Frontal cortex (tissue), 4 donors: ENCODE data around the gene KIAA0319L. TPM values are rescaled to one million over a fixed set of nuclear protein-coding genes. Genes with fewer than 3 reads are reported as not detected.

Source experiments
- DNase-seq, 2 donors: peaks; one replicate each; pipeline ENCODE4 v3.0.0; 2012; ENCODE audit warnings: low spot score in 2 of 2
- FAIRE-seq: peaks from 2 replicates; lab custom pipeline; 2012; peaks lifted over from hg19 to GRCh38; lab: Jason Lieb, UNC
- total RNA-seq: library from RNA; depleted of rRNA; stranded (reverse); fragments of >200 nt; gene quantifications from one replicate; pipeline ENCODE4 v1.2.3, GENCODE V29; 2014
- donor health status: control.
- donor health status: control.
- donor health status: control.

KIAA0319L gene
- total RNA-seq, 1 donor from 2014 or later: 34.2 TPM

GRCh38 chr1:35428360-35428759, 128.8 kb downstream of the KIAA0319L start:
- FAIRE-seq (no peak), DNase-seq (no peak)

GRCh38 chr1:35426097-35426586, 131.1 kb downstream of the KIAA0319L start:
- FAIRE-seq: no peak
- no peak for DNase-seq

GRCh38 chr1:35408925-35409324, 148.3 kb downstream of the KIAA0319L start:
- FAIRE-seq: no peak
- no peak for DNase-seq

GRCh38 chr1:35407743-35408142, 149.5 kb downstream of the KIAA0319L start:
- DNase-seq: no peak
- no peak for FAIRE-seq

DNA sequence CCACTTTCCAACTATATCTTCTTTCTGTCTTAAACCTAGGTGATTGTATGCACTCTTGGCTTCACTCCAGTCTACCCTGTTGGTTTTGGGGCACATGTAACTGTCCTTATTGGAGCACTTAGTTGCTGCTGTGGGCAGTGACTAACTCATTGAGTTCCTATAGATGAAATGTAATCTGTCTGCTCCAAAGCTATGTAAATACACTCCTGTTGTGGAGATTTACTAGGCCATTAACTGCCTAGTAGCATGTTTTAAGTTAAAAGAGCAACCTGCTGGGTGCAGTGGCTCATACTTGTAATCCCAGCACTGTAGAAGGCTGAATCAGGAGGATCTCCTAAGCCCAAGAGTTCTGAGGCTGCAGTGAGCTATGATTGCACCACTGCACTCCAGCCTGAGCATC, 151.1 kb downstream of the KIAA0319L start:
- DNase-seq (no peak), FAIRE-seq (no peak)

- FAIRE-seq (no peak), DNase-seq (no peak)
These were observed 156.2 kb downstream of the KIAA0319L start for GRCh38 chr1:35401049-35401448.

DNA sequence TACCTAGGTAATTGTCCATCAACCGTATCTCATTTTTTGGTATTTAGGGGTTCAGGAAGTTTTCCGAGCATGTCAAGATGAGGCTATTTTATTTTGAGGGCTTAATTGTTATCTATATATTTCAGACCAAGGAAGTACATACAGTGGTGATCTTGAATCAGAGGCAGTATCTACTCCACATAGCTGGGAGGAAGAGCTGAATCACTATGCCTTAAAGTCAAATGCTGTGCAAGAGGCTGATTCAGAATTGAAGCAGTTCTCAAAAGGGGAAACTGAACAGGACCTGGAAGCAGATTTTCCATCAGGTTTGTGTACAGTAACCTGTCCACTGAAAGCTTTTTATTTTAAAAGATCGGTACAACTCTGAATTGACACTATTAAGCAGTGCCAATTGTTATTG, 158.5 kb downstream of the KIAA0319L start:
- no peak for DNase-seq
- FAIRE-seq: no peak

DNA sequence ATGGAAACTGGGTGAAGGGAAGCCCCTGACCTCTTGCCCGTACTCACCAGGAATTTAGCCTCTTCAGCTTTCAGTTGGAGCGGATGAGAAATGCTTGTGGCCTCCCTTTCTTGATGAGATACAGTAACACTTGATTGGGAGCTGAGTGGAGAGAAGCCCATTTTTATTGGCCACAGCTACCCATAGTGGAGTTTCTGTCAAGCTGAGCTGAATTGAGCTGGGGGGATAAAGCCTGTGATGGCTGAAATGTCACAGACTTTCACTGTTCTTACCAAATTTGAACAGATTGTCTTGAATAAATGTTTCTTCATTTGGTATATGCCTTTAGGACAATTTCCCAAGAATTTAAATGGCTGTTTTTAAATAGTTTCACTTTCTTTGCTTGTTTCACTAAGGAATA, 162.8 kb downstream of the KIAA0319L start:
- no peak for FAIRE-seq
- DNase-seq: no peak

DNA sequence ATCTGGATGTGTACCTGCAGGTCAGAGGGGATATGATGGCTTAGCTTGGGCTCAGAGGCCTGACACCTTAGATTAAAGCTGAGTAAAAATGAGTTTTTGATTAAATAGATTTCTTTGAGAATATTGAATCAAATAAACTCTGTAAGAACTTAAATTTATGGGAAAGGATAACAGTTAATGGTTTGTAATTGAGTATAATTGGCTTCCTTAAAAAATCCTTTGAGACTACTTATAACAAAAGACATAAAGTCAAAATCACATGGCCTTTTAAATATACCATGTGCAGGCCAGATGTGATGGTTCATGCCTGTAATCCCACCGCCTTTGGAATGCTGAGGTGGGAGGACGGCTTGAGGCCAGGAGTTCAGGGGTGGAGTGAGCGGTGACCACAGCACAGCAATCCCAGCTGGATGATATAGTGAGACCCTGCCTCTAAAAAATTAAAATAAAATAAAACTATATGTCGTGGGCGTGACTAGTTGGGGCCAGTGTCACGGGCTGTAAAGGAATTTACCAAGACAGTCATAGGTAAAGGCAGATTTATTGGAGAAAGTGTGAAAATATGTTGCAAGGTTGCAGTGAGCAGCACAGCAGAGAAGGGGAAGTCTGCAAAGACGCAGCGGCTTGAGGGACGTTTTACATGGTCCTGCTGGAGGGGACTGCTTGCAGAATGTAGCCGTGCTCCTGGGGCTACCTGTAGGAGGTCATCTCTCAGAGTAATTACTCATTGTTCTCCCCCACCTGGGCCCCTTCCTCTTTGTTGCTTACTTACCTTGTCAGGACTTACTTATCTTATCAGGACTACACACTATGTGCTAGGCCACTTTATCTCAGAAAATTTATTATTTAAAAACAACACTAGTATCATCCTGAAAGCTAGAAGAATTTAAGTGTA, 166.4 kb downstream of the KIAA0319L start:
- FAIRE-seq: no peak
- no peak for DNase-seq

GRCh38 chr1:35386959-35387358, 170.2 kb downstream of the KIAA0319L start:
- no peak for FAIRE-seq
- DNase-seq: no peak

DNA sequence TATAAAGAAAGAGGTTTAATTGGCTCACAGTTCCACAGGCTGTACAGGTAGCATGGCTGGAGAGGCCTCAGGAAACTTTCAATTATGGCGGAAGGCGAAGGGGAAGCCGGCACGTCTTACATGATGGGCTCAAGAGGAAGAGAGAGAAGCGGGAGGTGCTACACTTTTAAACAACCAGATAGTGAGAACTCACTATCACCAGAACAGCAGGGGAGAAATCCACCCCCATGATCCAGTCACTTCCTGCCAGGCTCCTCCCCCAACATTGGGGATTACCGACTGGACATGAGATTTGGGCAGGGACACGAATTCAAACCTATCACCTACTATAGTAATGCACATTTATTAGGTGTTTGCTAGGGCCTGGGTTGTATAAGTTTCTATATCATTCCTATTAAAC, 170.9 kb downstream of the KIAA0319L start:
- no peak for DNase-seq
- no peak for FAIRE-seq

Other genes starting within 250 kb of the KIAA0319L start
- 65.6 TPM for gene NCDN, start 396 bp upstream of the KIAA0319L start, total RNA-seq
- under 0.01 TPM for gene TFAP2E, start 15.9 kb upstream of the KIAA0319L start, total RNA-seq
- gene PSMB2, start 84.1 kb upstream of the KIAA0319L start, total RNA-seq: 19.2 TPM
- gene C1orf216, start 161.5 kb upstream of the KIAA0319L start, total RNA-seq: 72.6 TPM
- gene CLSPN, start 212.6 kb upstream of the KIAA0319L start, total RNA-seq: 4.5 TPM